HepG2 (cell line): Measurements from ENCODE around the gene KXD1. TPM values are rescaled to one million over a fixed set of nuclear protein-coding genes. Genes with fewer than 3 reads are reported as not detected.

ENCODE experiments used
- ATAC-seq: fragments of 200-7000 bp; cut with Tn5 transposase; 3 replicates; pipeline ENCODE4 v1.9.1; 2020; ENCODE audit warnings: mild to moderate bottlenecking, moderate library complexity
- BruUV-seq: library from RNA; stranded (reverse); fragments of 400-500 nt; replicated peaks from 2 replicates; lab custom pipeline; 2021; lab: Mats Ljungman, UMichigan
- CTCF ChIA-PET: fragments of 300-600 bp; formaldehyde crosslinking; extraction: SDS; loops from one replicate; lab custom pipeline; 2021; ENCODE audit warnings: low total read pairs, inconsistent platforms, low intra/inter-chr PET ratio; lab: Yijun Ruan, JAX
- POLR2A ChIA-PET: fragments of 350-600 bp; sonication (Branson Sonifier 250); formaldehyde crosslinking; loops from one replicate; lab custom pipeline; 2020; ENCODE audit warnings: antibody characterized with exemption, inconsistent platforms; lab: Yijun Ruan, JAX
- DNase-seq: peaks from one replicate; pipeline ENCODE4 v3.0.0-alpha.2; 2015; ENCODE audit warnings: low spot score
- FAIRE-seq: peaks from 3 replicates; lab custom pipeline; 2011; peaks lifted over from hg19 to GRCh38; lab: Jason Lieb, UNC
- H2AFZ ChIP-seq: one replicate; pipeline ENCODE4 v1.6.1; 2011; ENCODE audit warnings: low read length, inconsistent platforms
- H3K27ac ChIP-seq: fragments of 300-600 bp; 3 replicates; pipeline ENCODE4 v1.8.0; 2011; ENCODE audit warnings: mixed run types, mild to moderate bottlenecking, mixed read lengths, low read length, inconsistent platforms; ENCODE audit not compliant: insufficient read depth; ENCODE audit errors: extremely low read length
- H3K27me3 ChIP-seq, 2 experiments: fragments of 200-600 bp in 1 of 2; 2 replicates in 1 of 2; 3 replicates in 1 of 2; pipeline versions ENCODE4 v1.6.0 to v1.8.0; 2011; ENCODE audit warnings: low read length in 2 of 2, mild to moderate bottlenecking in 2 of 2, moderate library complexity in 2 of 2, inconsistent platforms in 1 of 2; ENCODE audit not compliant: insufficient read depth in 2 of 2, control insufficient read depth in 1 of 2
- H3K36me3 ChIP-seq, 2 experiments: fragments of 200-600 bp in 1 of 2; replicated peaks in 1 of 2; 2 replicates in 1 of 2; 3 replicates in 1 of 2; pipeline versions ENCODE4 v1.5.1 to v1.8.0; 2011; ENCODE audit warnings: low read length in 2 of 2, inconsistent platforms in 1 of 2; ENCODE audit not compliant: insufficient read depth in 2 of 2, control insufficient read depth in 1 of 2
- H3K4me1 ChIP-seq: 2 replicates; pipeline ENCODE4 v1.5.1; 2012; ENCODE audit warnings: low read length, inconsistent platforms; ENCODE audit not compliant: insufficient read depth
- H3K4me2 ChIP-seq: 2 replicates; pipeline ENCODE4 v1.6.0; 2011; ENCODE audit warnings: low read depth, low read length, inconsistent platforms
- H3K4me3 ChIP-seq, 3 experiments: fragments of 200-600 bp in 1 of 3; sonication (generic), shearing (Covaris generic) in 1 of 3; replicated peaks in 1 of 3; 2 replicates each; pipeline ENCODE4 v1.5.1; 2011 to 2016; ENCODE audit warnings: low read length in 3 of 3, inconsistent platforms in 2 of 3, low read depth in 2 of 3, mild to moderate bottlenecking in 2 of 3, control low read depth in 1 of 3, mixed read lengths in 1 of 3; ENCODE audit not compliant: insufficient read depth in 1 of 3
- H3K79me2 ChIP-seq: one replicate; pipeline ENCODE4 v1.6.1; 2011; ENCODE audit warnings: low read length, inconsistent platforms; ENCODE audit not compliant: insufficient read depth
- H3K9ac ChIP-seq: 2 replicates; pipeline ENCODE4 v1.6.0; 2011; ENCODE audit warnings: mild to moderate bottlenecking, low read depth, low read length, inconsistent platforms; ENCODE audit not compliant: insufficient read depth
- H3K9me3 ChIP-seq: 2 replicates; pipeline ENCODE4 v1.5.1; 2012; ENCODE audit warnings: mild to moderate bottlenecking, low read length
- H4K20me1 ChIP-seq: 2 replicates; pipeline ENCODE4 v1.6.0; 2011; ENCODE audit warnings: inconsistent platforms, mild to moderate bottlenecking, low read length, moderate library complexity; ENCODE audit not compliant: insufficient read depth
- CENPX ChIP-seq: sonication (generic); formaldehyde crosslinking; IDR thresholded peaks from 2 replicates; pipeline ENCODE4 v1.9.0; 2021; ENCODE audit warnings: mild to moderate bottlenecking, missing genetic modification reagents, moderate library complexity
- E2F2 ChIP-seq: sonication (generic); formaldehyde crosslinking; IDR thresholded peaks from 2 replicates; pipeline ENCODE4 v1.4.0; 2020; ENCODE audit warnings: missing genetic modification reagents, borderline replicate concordance
- NKX3-1 ChIP-seq: sonication (generic); formaldehyde crosslinking; IDR thresholded peaks from 2 replicates; pipeline ENCODE4 v1.5.0; 2020; ENCODE audit warnings: missing genetic modification reagents
- NPAS2 ChIP-seq: sonication (generic); formaldehyde crosslinking; IDR thresholded peaks from 2 replicates; pipeline ENCODE4 v1.8.0; 2022; ENCODE audit warnings: mild to moderate bottlenecking, missing genetic modification reagents, borderline replicate concordance
- PRDM15 ChIP-seq: sonication (generic); formaldehyde crosslinking; IDR thresholded peaks from 2 replicates; pipeline ENCODE4 v1.4.0; 2020; ENCODE audit warnings: missing genetic modification reagents
- REPIN1 ChIP-seq: sonication (generic); formaldehyde crosslinking; IDR thresholded peaks from 2 replicates; pipeline ENCODE4 v1.8.0; 2022; ENCODE audit warnings: missing genetic modification reagents, low read depth, mild to moderate bottlenecking, borderline replicate concordance
- REST ChIP-seq, 2 experiments: IDR thresholded peaks; 2 replicates each; pipeline ENCODE4 v1.6.1; 2011 to 2012; ENCODE audit warnings: low read length in 2 of 2, borderline replicate concordance in 1 of 2, low read depth in 1 of 2, mild to moderate bottlenecking in 1 of 2, moderate library complexity in 1 of 2
- SMARCE1 ChIP-seq: fragments of 450-650 bp; IDR thresholded peaks from 2 replicates; pipeline ENCODE4 v1.6.1; 2017; ENCODE audit warnings: borderline replicate concordance
- ZNF136 ChIP-seq: sonication (generic); formaldehyde crosslinking; IDR thresholded peaks from 2 replicates; pipeline ENCODE4 v1.8.1; 2022; ENCODE audit warnings: low read depth, mild to moderate bottlenecking, moderate library complexity, missing genetic modification reagents
- ZNF207 ChIP-seq: fragments of 450-650 bp; IDR thresholded peaks from 2 replicates; pipeline ENCODE4 v1.6.1; 2016; ENCODE audit warnings: antibody characterized with exemption, borderline replicate concordance
- WGBS: methylation state at CpG from one replicate; pipeline ENCODE4 v1.1.6; 2017; ENCODE audit warnings: low lambda C conversion rate; 5-methylcytosine and 5-hydroxymethylcytosine counted together
- in situ Hi-C: cut with HindIII; loops from 2 replicates; pipeline ENCODE4 v1.10.0; 2017; ENCODE audit warnings: low pct_unique_long_range_greater_than_20kb; ENCODE audit not compliant: extremely low pct_ligation_motif_present
- intact Hi-C: fragments of 100-400 bp; cut with micrococcal nuclease; formaldehyde crosslinking; loops from one replicate; pipeline ENCODE4 v1.10.0; 2022; ENCODE audit not compliant: unreplicated experiment
- polyA plus RNA-seq, 8 experiments: library from polyadenylated mRNA; depleted of rRNA in 3 of 8; stranded (reverse) in 7 of 8; unstranded in 1 of 8; fragments of >200 nt; fragmentation: Illumina TruSeq in 4 of 8; extraction: Trizol in 4 of 8; gene quantifications; 2 replicates each; pipeline versions ENCODE4 v1.2.1 to v1.2.3, GENCODE V29; 2011 to 2016; ENCODE audit warnings: low read depth in 4 of 8, missing spikeins in 1 of 8, mixed read lengths in 1 of 8; ENCODE audit not compliant: insufficient read depth in 1 of 8
- total RNA-seq, 5 experiments: library from RNA; depleted of rRNA; stranded (reverse); fragments of >200 nt; fragmentation: Illumina TruSeq; extraction: Trizol; gene quantifications; 2 replicates each; pipeline ENCODE4 v1.2.3, GENCODE V29; 2016; ENCODE audit warnings: low read depth in 1 of 5

KXD1 gene
- total and polyA plus RNA-seq, 2 of the 13 experiments (the other 11 are each of a cell fraction or from before 2014, with no cell fraction given): 44.6 to 143 TPM

GRCh38 chr19:18536475-18536874 lies 21.2 kb upstream of the KXD1 start:
- WGBS: 96% methylated on average over 9 of the region's 10 CpGs
- CTCF ChIA-PET: no interaction called here
- in situ Hi-C loops: no loop called here

GRCh38 chr19:18537431-18537830 lies 20.2 kb upstream of the KXD1 start:
- Histone ChIP-seq H4K20me1 (no peaks in the 10 kb centered on the region), H3K4me1 (peaks cover 8% of the 10 kb centered on the region; the same call in 1 of the 2 replicates), H3K27me3 (no peaks in the 10 kb centered on the region), H3K4me3 (no peak overlapping the region), H3K9ac (no peak overlapping the region), H3K4me2 (no peak overlapping the region), H3K36me3 (peaks cover 5 to 32% of the 10 kb centered on the region in 2 experiments), H3K79me2 (peaks cover 7% of the 10 kb centered on the region), H3K9me3 (no peaks in the 10 kb centered on the region), H3K27ac (no peak overlapping the region), H2AFZ (no peak overlapping the region)
- WGBS: 96% methylated on average over 14 of the region's 17 CpGs
- ATAC-seq (no peak), FAIRE-seq (no peak), DNase-seq (no peak)
- intact Hi-C loops (no loop called here), in situ Hi-C loops (no loop called here)
- ChIA-PET CTCF (no interaction called here), POLR2A (no interaction called here)
- no TSS peak for BruUV-seq
- TF ChIP-seq E2F2 (CRISPR knock-in tag) (no peak), NKX3-1 (CRISPR knock-in tag) (no peak), PRDM15 (CRISPR knock-in tag) (no peak), CENPX (no peak), REST (IDR thresholded peaks at IDR 0.05; ENCODE audit: borderline replicate concordance in 1 of 2, low read depth in 1 of 2, low read length in 2 of 2) (no peak), NPAS2 (CRISPR knock-in tag) (no peak), SMARCE1 (no peak)

More at GRCh38 chr19:18536475-18536874, 21.2 kb upstream of the KXD1 start:
- BruUV-seq: no TSS peak
- H3K27me3 ChIP-seq: no peaks in the 10 kb centered on the region
- H4K20me1 ChIP-seq: no peaks in the 10 kb centered on the region
- H3K79me2 ChIP-seq: no peaks in the 10 kb centered on the region
- H3K9me3 ChIP-seq: no peaks in the 10 kb centered on the region
- DNase-seq (no peak), ATAC-seq (no peak)
- H3K4me2 ChIP-seq: no peak overlapping the region
- no peak overlapping the region for H3K9ac ChIP-seq
- no peak overlapping the region for H2AFZ ChIP-seq
- intact Hi-C loops: no loop called here
- no peaks in the 10 kb centered on the region for H3K4me1 ChIP-seq
- H3K36me3 ChIP-seq: peaks cover 5 to 35% of the 10 kb centered on the region in 2 experiments
- POLR2A ChIA-PET: no interaction called here
- no peak for TF ChIP-seq REPIN1 (CRISPR knock-in tag)
- no peak for TF ChIP-seq ZNF136 (CRISPR knock-in tag)
- TF ChIP-seq ZNF207: no peak
- TF ChIP-seq, all 625 proteins: peak for 0
- Histone ChIP-seq H3K27ac (no peak overlapping the region), H3K4me3 (no peak overlapping the region)
- no peak for FAIRE-seq
